Mucosa of stomach (tissue), 1 donor: ENCODE measurements around the gene MUC2.

Experiments
- H3K27me3 ChIP-seq: one replicate; pipeline ENCODE4 v1.7.0; 2013; ENCODE audit warnings: mild to moderate bottlenecking, low read length; ENCODE audit not compliant: control insufficient read depth, insufficient read depth
- H3K36me3 ChIP-seq: one replicate; pipeline ENCODE4 v1.7.0; 2013; ENCODE audit warnings: low read length; ENCODE audit not compliant: control insufficient read depth, insufficient read depth
- H3K4me1 ChIP-seq: one replicate; pipeline ENCODE4 v1.7.0; 2013; ENCODE audit warnings: mild to moderate bottlenecking, low read length; ENCODE audit not compliant: control insufficient read depth, insufficient read depth
- H3K4me3 ChIP-seq: one replicate; pipeline ENCODE4 v1.7.0; 2013; ENCODE audit warnings: low read length
- H3K9ac ChIP-seq: one replicate; pipeline ENCODE4 v1.7.0; 2013; ENCODE audit warnings: mild to moderate bottlenecking, low read length, moderate library complexity
- H3K9me3 ChIP-seq: one replicate; pipeline ENCODE4 v1.7.0; 2013; ENCODE audit warnings: mild to moderate bottlenecking, low read length, moderate library complexity; ENCODE audit not compliant: control insufficient read depth
- donor health status: Pancreatic carcinoma.

MUC2 gene

GRCh38 chr11:1074244-1075221 lies at the start of gene MUC2:
Gene MUC2 (plus strand): TSS chr11:1074874.
- Histone ChIP-seq H3K9ac (no peak within 1 kb of the TSS), H3K27me3 (peaks cover 10% of the 10 kb centered on the region), H3K36me3 (no peaks in the 10 kb centered on the region), H3K4me3 (no peak within 1 kb of the TSS), H3K4me1 (peaks cover 20% of the 10 kb centered on the region), H3K9me3 (no peaks in the 10 kb centered on the region)

- Histone ChIP-seq H3K9ac (no peak overlapping the region), H3K36me3 (no peaks in the 10 kb centered on the region), H3K9me3 (no peaks in the 10 kb centered on the region), H3K4me3 (no peak overlapping the region), H3K27me3 (no peaks in the 10 kb centered on the region), H3K4me1 (no peaks in the 10 kb centered on the region)
Measured at GRCh38 chr11:1025410-1026162, 49.1 kb upstream of the MUC2 start.

GRCh38 chr11:1026163-1026450 lies 48.6 kb upstream of the MUC2 start:
- Histone ChIP-seq H3K27me3 (no peaks in the 10 kb centered on the region), H3K9ac (no peak overlapping the region), H3K4me1 (no peaks in the 10 kb centered on the region), H3K4me3 (no peak overlapping the region), H3K9me3 (no peaks in the 10 kb centered on the region), H3K36me3 (no peaks in the 10 kb centered on the region)

GRCh38 chr11:1026641-1027482 lies 47.8 kb upstream of the MUC2 start:
- H3K9me3 ChIP-seq, result no peaks in the 10 kb centered on the region
- no peaks in the 10 kb centered on the region for H3K4me1 ChIP-seq
- no peaks in the 10 kb centered on the region for H3K36me3 ChIP-seq
- no peak overlapping the region for H3K4me3 ChIP-seq
- no peak overlapping the region for H3K9ac ChIP-seq
- H3K27me3 ChIP-seq, result no peaks in the 10 kb centered on the region

GRCh38 chr11:1027483-1028290 lies 47.0 kb upstream of the MUC2 start:
- no peak overlapping the region for H3K4me3 ChIP-seq
- no peaks in the 10 kb centered on the region for H3K27me3 ChIP-seq
- no peaks in the 10 kb centered on the region for H3K4me1 ChIP-seq
- no peaks in the 10 kb centered on the region for H3K9me3 ChIP-seq
- no peaks in the 10 kb centered on the region for H3K36me3 ChIP-seq
- H3K9ac ChIP-seq, result no peak overlapping the region

- Histone ChIP-seq H3K9me3 (no peaks in the 10 kb centered on the region), H3K27me3 (no peaks in the 10 kb centered on the region), H3K36me3 (no peaks in the 10 kb centered on the region)
Measured at GRCh38 chr11:1028291-1028540, 46.5 kb upstream of the MUC2 start.

GRCh38 chr11:1028616-1029015 lies 46.1 kb upstream of the MUC2 start:
- Histone ChIP-seq H3K4me3 (no peak overlapping the region), H3K9me3 (no peaks in the 10 kb centered on the region), H3K36me3 (no peaks in the 10 kb centered on the region), H3K4me1 (no peaks in the 10 kb centered on the region), H3K27me3 (no peaks in the 10 kb centered on the region), H3K9ac (no peak overlapping the region)

More at GRCh38 chr11:1028291-1028540, 46.5 kb upstream of the MUC2 start:
- Histone ChIP-seq H3K4me1 (no peaks in the 10 kb centered on the region), H3K4me3 (no peak overlapping the region), H3K9ac (no peak overlapping the region)

- Histone ChIP-seq H3K9ac (no peak overlapping the region), H3K36me3 (no peaks in the 10 kb centered on the region), H3K4me1 (no peaks in the 10 kb centered on the region), H3K4me3 (no peak overlapping the region), H3K27me3 (no peaks in the 10 kb centered on the region), H3K9me3 (no peaks in the 10 kb centered on the region)
Measured at GRCh38 chr11:1029051-1029450, 45.6 kb upstream of the MUC2 start.

- H3K9me3 ChIP-seq, result no peaks in the 10 kb centered on the region
- peaks cover 6% of the 10 kb centered on the region for H3K27me3 ChIP-seq
- H3K4me1 ChIP-seq, result no peaks in the 10 kb centered on the region
- H3K4me3 ChIP-seq, result no peak overlapping the region
- no peak overlapping the region for H3K9ac ChIP-seq
- H3K36me3 ChIP-seq, result no peaks in the 10 kb centered on the region
Measured at GRCh38 chr11:1029654-1030053, 45.0 kb upstream of the MUC2 start.

- Histone ChIP-seq H3K9ac (no peak overlapping the region), H3K27me3 (peaks cover 10% of the 10 kb centered on the region), H3K36me3 (no peaks in the 10 kb centered on the region), H3K9me3 (no peaks in the 10 kb centered on the region), H3K4me3 (no peak overlapping the region), H3K4me1 (peaks cover 2% of the 10 kb centered on the region)
Measured at GRCh38 chr11:1030086-1030485, 44.6 kb upstream of the MUC2 start.

- peaks cover 6% of the 10 kb centered on the region for H3K4me1 ChIP-seq
- H3K27me3 ChIP-seq, result peaks cover 15% of the 10 kb centered on the region
- H3K36me3 ChIP-seq, result no peaks in the 10 kb centered on the region
Measured at GRCh38 chr11:1030556-1030955, 44.1 kb upstream of the MUC2 start.

More at GRCh38 chr11:1030556-1030955, 44.1 kb upstream of the MUC2 start:
- no peak overlapping the region for H3K4me3 ChIP-seq
- no peaks in the 10 kb centered on the region for H3K9me3 ChIP-seq
- no peak overlapping the region for H3K9ac ChIP-seq
